ENCODE results near the gene FHOD1.

DNA sequence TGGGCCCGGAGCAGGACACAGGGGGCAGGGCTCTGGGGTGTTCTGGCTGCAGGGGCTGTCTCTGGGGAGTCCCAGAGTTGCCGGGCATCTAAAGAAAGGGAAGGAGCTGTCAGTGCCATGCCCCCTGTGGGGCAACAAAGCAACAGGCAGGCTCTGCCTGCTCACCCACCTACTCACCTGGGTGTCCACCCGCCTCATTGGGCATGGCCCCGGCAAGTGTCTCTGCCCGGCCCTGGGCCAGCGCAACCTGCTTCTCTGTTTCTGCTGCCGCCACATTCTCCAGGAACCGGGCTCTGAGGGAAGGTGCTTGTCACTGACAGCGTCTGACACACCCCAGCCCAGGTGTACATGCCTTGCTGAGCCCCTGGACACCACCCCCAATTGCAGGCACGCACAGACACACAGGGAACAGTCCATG is 13.1 kb downstream of the FHOD1 start:
- no peak for TF ChIP-seq HOXA7 (CRISPR knock-in tag; IDR thresholded peaks at IDR 0.05)
- TF ChIP-seq POLR2A (IDR thresholded peaks at IDR 0.05; ENCODE audit: low read length): no peak
- TF ChIP-seq MAFK (IDR thresholded peaks at IDR 0.05; ENCODE audit: partially characterized antibody): no peak
- no peak for TF ChIP-seq BCL3 (IDR thresholded peaks at IDR 0.05)
- TF ChIP-seq, protein P1, sequence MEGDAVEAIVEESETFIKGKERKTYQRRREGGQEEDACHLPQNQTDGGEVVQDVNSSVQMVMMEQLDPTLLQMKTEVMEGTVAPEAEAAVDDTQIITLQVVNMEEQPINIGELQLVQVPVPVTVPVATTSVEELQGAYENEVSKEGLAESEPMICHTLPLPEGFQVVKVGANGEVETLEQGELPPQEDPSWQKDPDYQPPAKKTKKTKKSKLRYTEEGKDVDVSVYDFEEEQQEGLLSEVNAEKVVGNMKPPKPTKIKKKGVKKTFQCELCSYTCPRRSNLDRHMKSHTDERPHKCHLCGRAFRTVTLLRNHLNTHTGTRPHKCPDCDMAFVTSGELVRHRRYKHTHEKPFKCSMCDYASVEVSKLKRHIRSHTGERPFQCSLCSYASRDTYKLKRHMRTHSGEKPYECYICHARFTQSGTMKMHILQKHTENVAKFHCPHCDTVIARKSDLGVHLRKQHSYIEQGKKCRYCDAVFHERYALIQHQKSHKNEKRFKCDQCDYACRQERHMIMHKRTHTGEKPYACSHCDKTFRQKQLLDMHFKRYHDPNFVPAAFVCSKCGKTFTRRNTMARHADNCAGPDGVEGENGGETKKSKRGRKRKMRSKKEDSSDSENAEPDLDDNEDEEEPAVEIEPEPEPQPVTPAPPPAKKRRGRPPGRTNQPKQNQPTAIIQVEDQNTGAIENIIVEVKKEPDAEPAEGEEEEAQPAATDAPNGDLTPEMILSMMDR (IDR thresholded peaks at IDR 0.05): no peak
- no peak for TF ChIP-seq JUN (IDR thresholded peaks at IDR 0.05)
- TF ChIP-seq FOSL2 (IDR thresholded peaks at IDR 0.05): no peak
- no peak for TF ChIP-seq FOSL2 (CRISPR knock-in tag; IDR thresholded peaks at IDR 0.05)
- no peak for TF ChIP-seq RAD21 (conservative IDR thresholded peaks at IDR 0.05 in 1 of 2, IDR thresholded peaks at IDR 0.05 in 1 of 2)
- TF ChIP-seq, protein P2, sequence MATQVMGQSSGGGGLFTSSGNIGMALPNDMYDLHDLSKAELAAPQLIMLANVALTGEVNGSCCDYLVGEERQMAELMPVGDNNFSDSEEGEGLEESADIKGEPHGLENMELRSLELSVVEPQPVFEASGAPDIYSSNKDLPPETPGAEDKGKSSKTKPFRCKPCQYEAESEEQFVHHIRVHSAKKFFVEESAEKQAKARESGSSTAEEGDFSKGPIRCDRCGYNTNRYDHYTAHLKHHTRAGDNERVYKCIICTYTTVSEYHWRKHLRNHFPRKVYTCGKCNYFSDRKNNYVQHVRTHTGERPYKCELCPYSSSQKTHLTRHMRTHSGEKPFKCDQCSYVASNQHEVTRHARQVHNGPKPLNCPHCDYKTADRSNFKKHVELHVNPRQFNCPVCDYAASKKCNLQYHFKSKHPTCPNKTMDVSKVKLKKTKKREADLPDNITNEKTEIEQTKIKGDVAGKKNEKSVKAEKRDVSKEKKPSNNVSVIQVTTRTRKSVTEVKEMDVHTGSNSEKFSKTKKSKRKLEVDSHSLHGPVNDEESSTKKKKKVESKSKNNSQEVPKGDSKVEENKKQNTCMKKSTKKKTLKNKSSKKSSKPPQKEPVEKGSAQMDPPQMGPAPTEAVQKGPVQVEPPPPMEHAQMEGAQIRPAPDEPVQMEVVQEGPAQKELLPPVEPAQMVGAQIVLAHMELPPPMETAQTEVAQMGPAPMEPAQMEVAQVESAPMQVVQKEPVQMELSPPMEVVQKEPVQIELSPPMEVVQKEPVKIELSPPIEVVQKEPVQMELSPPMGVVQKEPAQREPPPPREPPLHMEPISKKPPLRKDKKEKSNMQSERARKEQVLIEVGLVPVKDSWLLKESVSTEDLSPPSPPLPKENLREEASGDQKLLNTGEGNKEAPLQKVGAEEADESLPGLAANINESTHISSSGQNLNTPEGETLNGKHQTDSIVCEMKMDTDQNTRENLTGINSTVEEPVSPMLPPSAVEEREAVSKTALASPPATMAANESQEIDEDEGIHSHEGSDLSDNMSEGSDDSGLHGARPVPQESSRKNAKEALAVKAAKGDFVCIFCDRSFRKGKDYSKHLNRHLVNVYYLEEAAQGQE (IDR thresholded peaks at IDR 0.05): no peak
- no peak for TF ChIP-seq MYC (IDR thresholded peaks at IDR 0.05; ENCODE audit: borderline replicate concordance, low read length)
- TF ChIP-seq CHD2 (IDR thresholded peaks at IDR 0.05; ENCODE audit: low read length, partially characterized antibody): no peak
- no peak for TF ChIP-seq MAX (IDR thresholded peaks at IDR 0.05)
